Measurements from ENCODE around the gene HYKK.

HYKK gene

DNA sequence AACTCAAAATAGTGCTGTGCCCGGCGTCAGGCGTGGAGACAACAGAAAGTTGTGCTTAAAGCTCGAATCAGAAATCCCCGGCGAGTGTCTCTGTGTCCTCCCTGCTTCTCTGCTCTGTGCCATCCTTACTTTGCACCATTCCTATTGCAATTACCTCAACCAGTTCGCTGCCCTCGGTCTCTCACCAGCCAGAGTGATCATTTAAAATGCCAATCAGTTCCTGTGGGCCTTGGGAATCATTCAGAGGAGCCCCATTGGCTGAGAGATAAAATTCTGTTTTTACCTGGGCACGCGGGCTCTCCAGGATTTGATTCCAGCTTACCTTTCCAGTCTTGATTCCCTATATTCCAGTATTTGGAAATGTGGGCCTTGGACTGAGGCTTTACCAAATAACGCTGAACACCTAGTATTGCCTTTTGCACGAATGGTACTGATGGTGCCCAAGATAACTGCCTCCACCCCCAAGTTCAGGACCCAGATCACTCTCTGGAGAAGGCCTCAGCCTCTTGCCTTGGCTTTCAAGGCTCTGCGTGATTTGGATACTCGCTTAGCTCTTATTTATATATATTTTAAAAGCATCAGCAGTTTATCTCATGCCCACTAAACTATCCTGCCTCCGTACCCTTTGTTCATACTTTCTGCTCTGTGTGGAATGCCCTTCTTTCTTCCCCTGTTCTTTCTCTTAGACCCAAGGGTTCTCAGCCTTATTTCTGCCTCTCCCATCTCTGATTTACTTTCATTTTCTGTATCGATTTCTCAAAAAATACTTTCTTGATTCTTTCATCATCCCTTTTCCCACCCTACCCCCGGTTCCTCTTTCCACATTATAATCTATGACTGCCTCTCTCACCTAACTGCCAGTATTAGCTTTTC is 33.7 kb downstream of the HYKK start:
- H3K9me2 ChIP-seq (replicated peaks; ENCODE audit: insufficient read depth, low read length): no peaks in the 10 kb centered on the region
- H4K20me1 ChIP-seq (ENCODE audit: low read depth, low read length): 0 out of 2 replicates have a peak, but pooled peaks cover 9% of the 10 kb centered on the region
- peak overlapping the region; percentile 86 for H3K9ac ChIP-seq (ENCODE audit: low read length)
- peak overlapping the region; percentile 84 for H2AFZ ChIP-seq (ENCODE audit: low read depth, low read length, severe bottlenecking)
- peak overlapping the region; percentile 95 for H3K4me2 ChIP-seq (ENCODE audit: low read depth, low read length, poor library complexity, severe bottlenecking)
- peak overlapping the region; percentile 86 for H3K4me3 ChIP-seq (ENCODE audit: insufficient read depth, low read length, poor library complexity, severe bottlenecking)
- peaks cover 36% of the 10 kb centered on the region for H3K36me3 ChIP-seq (ENCODE audit: low read length)
- no peaks in the 10 kb centered on the region for H3K27me3 ChIP-seq (ENCODE audit: low read length)
- H3K27ac ChIP-seq (ENCODE audit: low read depth, low read length): peak overlapping the region; percentile 67
- peaks cover 32% of the 10 kb centered on the region for H3K79me2 ChIP-seq (ENCODE audit: insufficient read depth, low read length)
- no peaks in the 10 kb centered on the region for H3F3A ChIP-seq (ENCODE audit: insufficient read depth)
- TF ChIP-seq EZH2phosphoT487 (conservative IDR thresholded peaks at IDR 0.05; ENCODE audit: low read length): no peak
- TF ChIP-seq, protein P1, sequence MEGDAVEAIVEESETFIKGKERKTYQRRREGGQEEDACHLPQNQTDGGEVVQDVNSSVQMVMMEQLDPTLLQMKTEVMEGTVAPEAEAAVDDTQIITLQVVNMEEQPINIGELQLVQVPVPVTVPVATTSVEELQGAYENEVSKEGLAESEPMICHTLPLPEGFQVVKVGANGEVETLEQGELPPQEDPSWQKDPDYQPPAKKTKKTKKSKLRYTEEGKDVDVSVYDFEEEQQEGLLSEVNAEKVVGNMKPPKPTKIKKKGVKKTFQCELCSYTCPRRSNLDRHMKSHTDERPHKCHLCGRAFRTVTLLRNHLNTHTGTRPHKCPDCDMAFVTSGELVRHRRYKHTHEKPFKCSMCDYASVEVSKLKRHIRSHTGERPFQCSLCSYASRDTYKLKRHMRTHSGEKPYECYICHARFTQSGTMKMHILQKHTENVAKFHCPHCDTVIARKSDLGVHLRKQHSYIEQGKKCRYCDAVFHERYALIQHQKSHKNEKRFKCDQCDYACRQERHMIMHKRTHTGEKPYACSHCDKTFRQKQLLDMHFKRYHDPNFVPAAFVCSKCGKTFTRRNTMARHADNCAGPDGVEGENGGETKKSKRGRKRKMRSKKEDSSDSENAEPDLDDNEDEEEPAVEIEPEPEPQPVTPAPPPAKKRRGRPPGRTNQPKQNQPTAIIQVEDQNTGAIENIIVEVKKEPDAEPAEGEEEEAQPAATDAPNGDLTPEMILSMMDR (IDR thresholded peaks at IDR 0.05; ENCODE audit: insufficient read depth, low read length, poor library complexity, severe bottlenecking): no peak
- no peaks in the 10 kb centered on the region for H3K9me3 ChIP-seq (ENCODE audit: insufficient read depth, low read length)

DNA sequence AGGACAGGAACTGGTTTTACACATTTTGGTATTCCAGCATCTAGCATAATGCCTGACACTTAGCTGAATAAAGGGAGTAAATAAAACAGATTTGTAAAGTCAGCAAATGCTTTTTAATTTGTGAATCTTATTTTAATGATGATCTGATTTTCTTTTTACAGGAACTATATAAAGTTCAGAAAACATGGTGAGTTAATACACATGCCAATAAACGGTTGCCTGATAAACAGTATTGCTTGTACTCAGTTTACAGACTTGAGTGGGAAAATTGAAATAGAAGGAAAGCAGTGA is 34.3 kb downstream of the HYKK start:
- 0 out of 2 replicates have a peak, but pooled peaks cover 9% of the 10 kb centered on the region for H4K20me1 ChIP-seq (ENCODE audit: low read depth, low read length)
- H3F3A ChIP-seq (ENCODE audit: insufficient read depth): no peaks in the 10 kb centered on the region
- no peaks in the 10 kb centered on the region for H3K27me3 ChIP-seq (ENCODE audit: low read length)
- H3K27ac ChIP-seq (ENCODE audit: low read depth, low read length): no peak overlapping the region
- H2AFZ ChIP-seq (ENCODE audit: low read depth, low read length, severe bottlenecking): no peak overlapping the region
- H3K9me2 ChIP-seq (replicated peaks; ENCODE audit: insufficient read depth, low read length): no peaks in the 10 kb centered on the region
- H3K9me3 ChIP-seq (ENCODE audit: insufficient read depth, low read length): no peaks in the 10 kb centered on the region
- H3K9ac ChIP-seq (ENCODE audit: low read length): peak overlapping the region; percentile 86
- peak overlapping the region; percentile 95 for H3K4me2 ChIP-seq (ENCODE audit: low read depth, low read length, poor library complexity, severe bottlenecking)
- peak overlapping the region; percentile 86 for H3K4me3 ChIP-seq (ENCODE audit: insufficient read depth, low read length, poor library complexity, severe bottlenecking)
- peaks cover 32% of the 10 kb centered on the region for H3K79me2 ChIP-seq (ENCODE audit: insufficient read depth, low read length)
- peaks cover 36% of the 10 kb centered on the region for H3K36me3 ChIP-seq (ENCODE audit: low read length)
- TF ChIP-seq, protein P1 (IDR thresholded peaks at IDR 0.05; ENCODE audit: insufficient read depth, low read length, poor library complexity, severe bottlenecking): no peak
- TF ChIP-seq EZH2phosphoT487 (conservative IDR thresholded peaks at IDR 0.05; ENCODE audit: low read length): no peak

DNA sequence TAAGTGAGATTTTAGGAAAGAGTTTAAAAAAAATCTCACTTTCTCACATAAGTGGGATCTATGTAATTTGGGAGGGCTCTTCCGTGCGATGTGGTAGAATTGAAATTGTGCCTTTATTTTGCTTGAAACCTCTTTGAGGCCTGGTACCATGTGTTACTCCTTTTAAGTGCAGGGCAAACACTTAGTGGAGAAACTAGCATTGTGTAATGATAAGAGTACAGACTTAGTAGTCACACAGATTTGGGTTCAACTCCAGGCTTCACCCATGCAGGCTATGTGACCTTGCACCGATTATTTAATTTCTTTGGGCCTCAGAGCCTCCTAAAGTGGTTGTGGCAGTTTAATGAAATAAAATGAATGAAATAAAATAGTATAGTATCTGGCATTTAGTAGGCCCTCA is 35.3 kb downstream of the HYKK start:
- Histone ChIP-seq H3K9ac (ENCODE audit: low read length) (no peak overlapping the region), H2AFZ (ENCODE audit: low read depth, low read length, severe bottlenecking) (no peak overlapping the region), H3F3A (ENCODE audit: insufficient read depth) (no peaks in the 10 kb centered on the region), H3K36me3 (ENCODE audit: low read length) (peaks cover 41% of the 10 kb centered on the region), H3K79me2 (ENCODE audit: insufficient read depth, low read length) (peaks cover 32% of the 10 kb centered on the region), H3K27ac (ENCODE audit: low read depth, low read length) (no peak overlapping the region), H3K4me2 (ENCODE audit: low read depth, low read length, poor library complexity, severe bottlenecking) (no peak overlapping the region), H3K9me3 (ENCODE audit: insufficient read depth, low read length) (no peaks in the 10 kb centered on the region), H3K4me3 (ENCODE audit: insufficient read depth, low read length, poor library complexity, severe bottlenecking) (no peak overlapping the region), H3K9me2 (replicated peaks; ENCODE audit: insufficient read depth, low read length) (no peaks in the 10 kb centered on the region), H3K27me3 (ENCODE audit: low read length) (no peaks in the 10 kb centered on the region), H4K20me1 (ENCODE audit: low read depth, low read length) (0 out of 2 replicates have a peak, but pooled peaks cover 9% of the 10 kb centered on the region)
- TF ChIP-seq, protein P1 (IDR thresholded peaks at IDR 0.05; ENCODE audit: insufficient read depth, low read length, poor library complexity, severe bottlenecking): no peak
- no peak for TF ChIP-seq EZH2phosphoT487 (conservative IDR thresholded peaks at IDR 0.05; ENCODE audit: low read length)

Data from SU-DHL-6 (cell line).